Naive thymus-derived CD4-positive, alpha-beta T cell (primary cell): ENCODE measurements around the gene CDH4. TPM values are rescaled to one million over a fixed set of nuclear protein-coding genes. Genes with fewer than 3 reads are reported as not detected.

Experiments used
- ATAC-seq: fragments of 150-1000 bp; cut with Tn5 transposase; 2 replicates; pipeline ENCODE4 v1.10.0; 2021; ENCODE audit warnings: mild to moderate bottlenecking, moderate library complexity
- CTCF ChIA-PET: fragments of 350-600 bp; sonication (Branson Sonifier 250); formaldehyde crosslinking; loops from one replicate; lab custom pipeline; 2021; ENCODE audit warnings: antibody characterized with exemption; lab: Charles Lee
- POLR2A ChIA-PET: fragments of 350-600 bp; sonication (Branson Sonifier 250); formaldehyde crosslinking; loops from one replicate; lab custom pipeline; 2021; ENCODE audit warnings: antibody characterized with exemption, inconsistent platforms; lab: Charles Lee
- DNase-seq, 9 donors: peaks; one replicate each; pipeline versions ENCODE4 v3.0.0 to v3.0.0-alpha.2; 2020 to 2022; ENCODE audit warnings: mixed read lengths in 1 of 9
- H3K27ac ChIP-seq: one replicate; pipeline ENCODE4 v1.7.0; 2013; ENCODE audit warnings: mild to moderate bottlenecking, low read depth, low read length, moderate library complexity
- H3K27me3 ChIP-seq, 2 donors: one replicate each; pipeline ENCODE4 v1.7.0; 2013; ENCODE audit warnings: low read length in 2 of 2, mild to moderate bottlenecking in 2 of 2, moderate library complexity in 2 of 2; ENCODE audit not compliant: control insufficient read depth in 2 of 2, insufficient read depth in 2 of 2
- H3K36me3 ChIP-seq, 3 experiments: 1 replicate in 2 of 3; 2 replicates in 1 of 3; pipeline ENCODE4 v1.7.0; 2013; ENCODE audit warnings: low read length in 3 of 3, mild to moderate bottlenecking in 3 of 3, moderate library complexity in 1 of 3; ENCODE audit not compliant: insufficient read depth in 3 of 3, control insufficient read depth in 2 of 3
- H3K4me1 ChIP-seq, 2 donors: one replicate each; pipeline ENCODE4 v1.7.0; 2013; ENCODE audit warnings: low read length in 2 of 2, mild to moderate bottlenecking in 2 of 2, moderate library complexity in 1 of 2; ENCODE audit not compliant: control insufficient read depth in 2 of 2, insufficient read depth in 2 of 2
- H3K4me3 ChIP-seq: 2 replicates; pipeline ENCODE4 v1.7.0; 2013; ENCODE audit warnings: mild to moderate bottlenecking, low read length
- H3K9me3 ChIP-seq, 3 experiments: 1 replicate in 2 of 3; 2 replicates in 1 of 3; pipeline ENCODE4 v1.7.0; 2013; ENCODE audit warnings: low read length in 3 of 3; ENCODE audit not compliant: control insufficient read depth in 2 of 3
- H3K27ac Mint-ChIP-seq, 9 donors: one replicate each; pipeline ENCODE4 v1.8.0; 2020 to 2022; ENCODE audit warnings: mixed read lengths in 9 of 9, mild to moderate bottlenecking in 8 of 9, moderate library complexity in 5 of 9, inconsistent platforms in 2 of 9
- H3K27me3 Mint-ChIP-seq, 5 donors: one replicate each; pipeline ENCODE4 v1.8.0; 2021 to 2022; ENCODE audit warnings: mixed read lengths in 5 of 5, mild to moderate bottlenecking in 1 of 5
- H3K36me3 Mint-ChIP-seq, 5 donors: one replicate each; pipeline ENCODE4 v1.8.0; 2020 to 2022; ENCODE audit warnings: mixed read lengths in 5 of 5, mild to moderate bottlenecking in 3 of 5, inconsistent platforms in 1 of 5
- H3K4me1 Mint-ChIP-seq, 7 donors: one replicate each; pipeline ENCODE4 v1.8.0; 2020 to 2022; ENCODE audit warnings: mixed read lengths in 7 of 7, mild to moderate bottlenecking in 3 of 7, inconsistent platforms in 1 of 7
- H3K4me3 Mint-ChIP-seq, 10 donors: one replicate each; pipeline ENCODE4 v1.8.0; 2020 to 2022; ENCODE audit warnings: mild to moderate bottlenecking in 10 of 10, mixed read lengths in 10 of 10, moderate library complexity in 6 of 10, inconsistent platforms in 2 of 10
- H3K9me3 Mint-ChIP-seq, 11 donors: one replicate each; pipeline ENCODE4 v1.8.0; 2020 to 2022; ENCODE audit warnings: mixed read lengths in 11 of 11, mild to moderate bottlenecking in 4 of 11, inconsistent platforms in 1 of 11, moderate library complexity in 1 of 11
- intact Hi-C, 2 donors: fragments of 100-400 bp; cut with micrococcal nuclease; formaldehyde crosslinking; loops; one replicate each; pipeline ENCODE4 v1.15.1; 2023
- polyA plus RNA-seq, 2 donors: library from polyadenylated mRNA; unstranded; fragments of 300-500 nt; fragmentation: Illumina TruSeq; gene quantifications; one replicate each; pipeline ENCODE4 v1.2.3, GENCODE V29; 2021
- total RNA-seq, 6 experiments: library from RNA in 5 of 6; stranded (reverse) in 5 of 6; gene quantifications; 1 replicate in 5 of 6; 2 replicates in 1 of 6; pipeline ENCODE4 v1.2.3 and lab custom pipeline; 2021 to 2026

The CDH4 gene
- total and polyA plus RNA-seq, 7 experiments from 2014 or later = 0.05 to 0.43 (median 0.14) TPM; not detected in 1

DNA sequence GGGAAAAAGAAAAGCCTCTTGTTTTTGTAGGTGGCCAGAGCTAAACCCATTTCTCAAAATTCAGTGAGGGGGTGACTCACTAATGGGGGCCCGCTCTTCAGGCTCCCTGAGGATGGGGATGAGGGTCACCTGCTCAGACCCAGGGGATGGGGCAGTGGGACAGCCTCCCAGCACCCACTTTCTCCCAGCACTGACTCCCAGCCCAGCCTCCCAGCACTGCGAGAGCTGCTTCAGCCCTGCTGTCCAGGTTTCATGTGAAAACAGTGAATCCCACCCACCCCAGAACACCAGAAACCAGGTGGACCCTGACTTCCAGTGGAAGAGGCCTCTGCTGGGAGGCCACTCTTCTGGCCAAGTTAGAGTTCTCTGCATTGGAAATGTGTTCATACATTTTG is 362.6 kb downstream of the CDH4 start:
- H3K4me1 Mint-ChIP-seq = no peaks in the 10 kb centered on the region
- intact Hi-C loops = no loop called here
- ChIA-PET CTCF (no interaction called here), POLR2A (no interaction called here)
- no peak overlapping the region for H3K4me3 ChIP-seq
- no peaks in the 10 kb centered on the region for H3K36me3 Mint-ChIP-seq
- H3K27ac Mint-ChIP-seq = no peak overlapping the region
- H3K9me3 Mint-ChIP-seq = peaks cover 4 to 18% (median 8%) of the 10 kb centered on the region in 11 donors
- ATAC-seq (no peak), DNase-seq (no peak)
- no peaks in the 10 kb centered on the region for H3K27me3 ChIP-seq
- H3K27me3 Mint-ChIP-seq = peaks cover 0 to 8% (median 0%) of the 10 kb centered on the region in 5 donors
- H3K9me3 ChIP-seq = peaks cover 0 to 6% (median 0%) of the 10 kb centered on the region in 3 experiments
- H3K36me3 ChIP-seq = no peaks in the 10 kb centered on the region
- no peak overlapping the region for H3K4me3 Mint-ChIP-seq
- no peaks in the 10 kb centered on the region for H3K4me1 ChIP-seq
- H3K27ac ChIP-seq = no peak overlapping the region

DNA sequence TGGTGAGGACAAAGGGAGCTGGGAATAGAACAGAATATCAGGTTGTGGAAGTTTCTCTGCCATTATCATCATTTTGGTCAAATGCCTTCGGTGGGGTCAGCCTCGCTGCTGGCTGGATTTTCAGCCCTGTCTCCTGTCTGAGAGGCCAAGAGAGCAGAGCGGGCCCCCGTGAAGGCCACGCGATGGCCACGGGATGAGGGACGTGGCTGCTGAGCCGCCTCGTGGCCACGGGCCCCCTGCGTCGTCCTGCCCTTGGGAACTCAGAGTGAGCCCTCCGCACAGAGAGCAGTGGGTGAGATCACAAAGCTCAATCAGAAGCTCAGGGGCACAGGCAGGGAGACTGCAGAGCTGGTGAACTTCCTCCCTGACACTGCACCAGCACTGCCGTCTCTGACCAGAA is 363.7 kb downstream of the CDH4 start:
- peaks cover 0 to 6% (median 0%) of the 10 kb centered on the region in 3 experiments for H3K9me3 ChIP-seq
- intact Hi-C loops = no loop called here
- ATAC-seq (no peak), DNase-seq (no peak)
- POLR2A ChIA-PET = no interaction called here
- Mint-ChIP-seq H3K4me3 (no peak overlapping the region), H3K27me3 (peaks cover 0 to 8% (median 0%) of the 10 kb centered on the region in 5 donors), H3K4me1 (no peaks in the 10 kb centered on the region), H3K9me3 (peaks cover 0 to 19% (median 5%) of the 10 kb centered on the region in 11 donors), H3K36me3 (no peaks in the 10 kb centered on the region), H3K27ac (no peak overlapping the region)
- H3K4me1 ChIP-seq = no peaks in the 10 kb centered on the region
- H3K4me3 ChIP-seq = no peak overlapping the region
- no peak overlapping the region for H3K27ac ChIP-seq
- no peaks in the 10 kb centered on the region for H3K36me3 ChIP-seq
- H3K27me3 ChIP-seq = no peaks in the 10 kb centered on the region
- CTCF ChIA-PET = no interaction called here

DNA sequence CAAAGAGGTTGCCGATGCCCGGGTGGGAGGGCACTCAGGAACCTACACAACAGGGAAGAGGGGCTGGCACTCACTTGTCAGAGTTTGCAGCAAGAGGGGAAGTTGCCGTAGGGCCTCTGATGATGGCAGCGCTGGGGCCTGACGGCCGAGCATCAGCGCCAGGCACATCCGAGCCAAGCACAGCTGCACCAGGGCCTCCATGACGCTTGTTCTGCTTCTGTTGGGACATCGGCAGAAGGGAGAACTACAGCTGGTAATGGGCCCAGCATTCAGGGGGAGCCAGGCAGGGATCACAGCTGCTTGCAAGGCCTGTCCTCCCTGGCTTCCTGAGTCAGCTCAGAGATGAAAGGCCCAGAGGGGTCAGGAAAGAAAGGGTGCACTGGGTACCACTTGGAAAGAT is 367.7 kb downstream of the CDH4 start:
- no peak for ATAC-seq
- POLR2A ChIA-PET = no interaction called here

DNA sequence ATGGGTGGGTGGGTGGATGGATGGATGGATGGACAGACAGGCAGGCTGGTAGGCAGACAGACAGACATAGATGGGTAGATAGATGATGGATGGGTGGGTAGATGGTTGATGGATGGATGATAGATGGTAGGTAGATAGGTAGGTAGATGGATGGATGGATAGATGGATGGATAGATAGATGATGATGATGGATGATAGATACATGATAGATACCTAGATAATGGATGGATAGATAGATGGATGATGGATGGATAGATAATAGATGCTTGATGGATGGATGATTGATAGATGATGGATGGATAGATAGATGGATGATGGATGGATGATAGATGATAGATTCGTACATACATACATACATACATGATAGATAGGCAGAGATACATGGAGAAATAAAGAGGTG is 368.1 kb downstream of the CDH4 start:
- POLR2A ChIA-PET = no interaction called here
- no peak overlapping the region for H3K4me3 Mint-ChIP-seq
- no peaks in the 10 kb centered on the region for H3K4me1 ChIP-seq
- no peak overlapping the region for H3K27ac Mint-ChIP-seq
- no peaks in the 10 kb centered on the region for H3K36me3 ChIP-seq
- H3K4me3 ChIP-seq = no peak overlapping the region
- no peaks in the 10 kb centered on the region for H3K27me3 ChIP-seq
- DNase-seq (no peak), ATAC-seq (no peak)
- H3K9me3 ChIP-seq = peaks cover 0 to 6% (median 0%) of the 10 kb centered on the region in 3 experiments
- peaks cover 0 to 10% (median 3%) of the 10 kb centered on the region in 11 donors for H3K9me3 Mint-ChIP-seq
- H3K27ac ChIP-seq = no peak overlapping the region
- H3K27me3 Mint-ChIP-seq = no peaks in the 10 kb centered on the region
- no peaks in the 10 kb centered on the region for H3K4me1 Mint-ChIP-seq
- CTCF ChIA-PET = no interaction called here
- no peaks in the 10 kb centered on the region for H3K36me3 Mint-ChIP-seq
- intact Hi-C loops = no loop called here

More for the DNA sequence above, 367.7 kb downstream of the CDH4 start:
- intact Hi-C loops = no loop called here
- no peak for DNase-seq
- no peak overlapping the region for H3K27ac ChIP-seq
- Mint-ChIP-seq H3K36me3 (no peaks in the 10 kb centered on the region), H3K27me3 (no peaks in the 10 kb centered on the region), H3K9me3 (peaks cover 0 to 10% (median 3%) of the 10 kb centered on the region in 11 donors), H3K4me3 (no peak overlapping the region), H3K27ac (no peak overlapping the region), H3K4me1 (no peaks in the 10 kb centered on the region)
- no peaks in the 10 kb centered on the region for H3K27me3 ChIP-seq
- peaks cover 0 to 6% (median 0%) of the 10 kb centered on the region in 3 experiments for H3K9me3 ChIP-seq
- no peaks in the 10 kb centered on the region for H3K4me1 ChIP-seq
- no peak overlapping the region for H3K4me3 ChIP-seq
- no peaks in the 10 kb centered on the region for H3K36me3 ChIP-seq
- CTCF ChIA-PET = no interaction called here

DNA sequence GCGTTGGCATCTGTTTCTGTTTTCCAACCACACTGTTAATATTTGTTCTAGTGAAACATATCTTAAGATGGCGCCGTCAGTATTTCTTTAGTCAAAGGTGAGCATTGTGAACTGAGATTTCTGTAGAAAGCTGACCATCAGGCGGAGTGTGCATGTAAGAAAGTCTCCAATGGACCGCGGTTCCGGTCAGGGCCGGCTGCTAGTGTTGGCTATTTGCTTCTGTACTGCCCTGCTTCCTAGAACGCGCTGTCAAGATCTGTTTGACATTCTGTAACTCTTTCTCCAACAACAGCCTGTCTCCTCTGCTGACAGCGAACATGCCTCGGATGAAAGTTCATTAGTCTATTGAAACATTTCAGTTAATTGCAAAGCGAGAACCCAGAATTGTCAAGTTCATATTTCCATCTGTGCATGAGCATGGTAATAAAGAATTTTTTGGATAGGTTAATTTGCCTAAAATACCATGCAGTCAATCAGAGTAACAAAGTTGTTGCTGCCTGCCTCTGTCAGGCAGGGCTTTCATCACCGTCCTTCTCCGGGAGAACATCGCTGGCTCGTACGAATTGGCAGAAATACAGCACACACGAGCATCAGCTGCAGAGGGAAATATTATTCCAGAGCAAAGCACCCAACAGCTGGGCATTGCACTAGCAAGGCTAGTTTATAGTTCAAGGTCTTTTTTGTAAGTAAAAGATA is 369.1 kb downstream of the CDH4 start:
- CTCF ChIA-PET = no interaction called here
- Mint-ChIP-seq H3K4me1 (no peaks in the 10 kb centered on the region), H3K36me3 (no peaks in the 10 kb centered on the region), H3K4me3 (no peak overlapping the region), H3K27me3 (no peaks in the 10 kb centered on the region), H3K27ac (no peak overlapping the region), H3K9me3 (peaks cover 0 to 9% (median 2%) of the 10 kb centered on the region in 11 donors)
- no peak for DNase-seq
- Histone ChIP-seq H3K27ac (no peak overlapping the region), H3K27me3 (no peaks in the 10 kb centered on the region), H3K4me3 (no peak overlapping the region), H3K9me3 (peaks cover 0 to 6% (median 0%) of the 10 kb centered on the region in 3 experiments), H3K36me3 (no peaks in the 10 kb centered on the region), H3K4me1 (no peaks in the 10 kb centered on the region)
- no peak for ATAC-seq
- POLR2A ChIA-PET = no interaction called here
- intact Hi-C loops = no loop called here

DNA sequence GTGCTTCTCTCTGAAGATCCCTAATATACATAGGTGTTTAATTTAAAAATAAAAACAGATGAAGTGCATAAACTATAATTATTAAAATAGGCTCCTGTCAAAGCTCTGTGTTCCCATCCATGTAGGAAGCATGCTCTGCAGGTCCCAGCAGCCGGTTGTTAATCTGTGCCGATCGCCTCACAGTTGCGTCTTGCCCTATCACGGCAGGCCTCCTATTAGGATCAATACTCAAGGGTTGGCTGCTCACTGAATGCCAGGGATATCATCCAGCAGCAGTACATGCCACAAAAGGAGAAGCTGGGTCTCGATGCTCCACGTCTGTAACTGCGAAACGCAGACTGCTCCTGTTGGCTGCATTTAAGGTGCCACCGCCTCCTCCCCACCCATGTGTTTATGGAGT is 369.8 kb downstream of the CDH4 start:
- Histone ChIP-seq H3K27ac (no peak overlapping the region), H3K27me3 (no peaks in the 10 kb centered on the region), H3K4me1 (no peaks in the 10 kb centered on the region), H3K9me3 (peaks cover 0 to 6% (median 0%) of the 10 kb centered on the region in 3 experiments), H3K36me3 (no peaks in the 10 kb centered on the region), H3K4me3 (no peak overlapping the region)
- intact Hi-C loops = no loop called here
- no peak for ATAC-seq
- Mint-ChIP-seq H3K27me3 (no peaks in the 10 kb centered on the region), H3K36me3 (no peaks in the 10 kb centered on the region), H3K4me1 (no peaks in the 10 kb centered on the region), H3K9me3 (peaks cover 0 to 9% (median 2%) of the 10 kb centered on the region in 11 donors), H3K4me3 (no peak overlapping the region), H3K27ac (no peak overlapping the region)
- POLR2A ChIA-PET = no interaction called here
- CTCF ChIA-PET = no interaction called here
- DNase-seq = no peak

DNA sequence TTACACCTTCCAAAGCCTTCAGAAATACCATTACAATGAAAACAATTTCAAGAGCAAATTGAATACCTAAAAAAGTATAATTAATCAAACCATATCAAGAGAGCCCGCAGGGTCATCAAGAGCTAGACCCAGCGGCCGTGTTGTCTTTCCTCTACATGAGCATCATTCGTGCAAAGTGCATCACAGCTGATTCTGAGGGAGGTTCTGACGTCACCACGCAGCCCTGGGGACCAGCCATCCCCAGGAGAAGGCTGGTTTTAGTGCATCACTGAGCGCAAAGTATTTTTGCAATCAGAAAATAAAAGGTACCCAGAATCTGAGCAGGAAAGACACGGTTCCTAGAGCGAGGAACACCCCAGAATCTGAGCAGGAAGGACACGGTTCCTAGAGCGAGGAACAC is 371.4 kb downstream of the CDH4 start:
- ChIA-PET POLR2A (no interaction called here), CTCF (no interaction called here)
- H3K27me3 ChIP-seq = no peaks in the 10 kb centered on the region
- no peaks in the 10 kb centered on the region for H3K4me1 ChIP-seq
- peaks cover 0 to 4% (median 0%) of the 10 kb centered on the region in 5 donors for H3K27me3 Mint-ChIP-seq
- no peak overlapping the region for H3K4me3 ChIP-seq
- no peaks in the 10 kb centered on the region for H3K4me1 Mint-ChIP-seq
- no peaks in the 10 kb centered on the region for H3K36me3 ChIP-seq
- peaks cover 0 to under 1% (median 0%) of the 10 kb centered on the region in 3 experiments for H3K9me3 ChIP-seq
- H3K36me3 Mint-ChIP-seq = no peaks in the 10 kb centered on the region
- DNase-seq = no peak
- H3K27ac ChIP-seq = no peak overlapping the region
- intact Hi-C loops = no loop called here
- H3K4me3 Mint-ChIP-seq = no peak overlapping the region
- H3K9me3 Mint-ChIP-seq = peaks cover 0 to 3% (median 0%) of the 10 kb centered on the region in 11 donors
- no peak overlapping the region for H3K27ac Mint-ChIP-seq
- ATAC-seq = no peak
